Epithelial cell of proximal tubule (primary cell): ENCODE data around the gene CD163L1. TPM values are rescaled to one million over a fixed set of nuclear protein-coding genes. Genes with fewer than 3 reads are reported as not detected.

Experiments used
- DNase-seq: peaks from one replicate; pipeline ENCODE4 v3.0.0-alpha.2; 2011; ENCODE audit warnings: low read depth
- H3K4me3 ChIP-seq: 2 replicates; pipeline ENCODE4 v1.5.1; 2011; ENCODE audit warnings: low read depth, mild to moderate bottlenecking, low read length
- total RNA-seq: library from RNA; depleted of rRNA; stranded (reverse); fragments of >200 nt; gene quantifications from 2 replicates; pipeline ENCODE4 v1.2.3, GENCODE V29; 2015
- TF ChIP-seq, protein P1 (sequence below): conservative IDR thresholded peaks from 2 replicates; pipeline ENCODE4 v1.5.1; 2012; ENCODE audit warnings: low read depth, mild to moderate bottlenecking, low read length

Gene CD163L1
- total RNA-seq, 1 donor from 2014 or later = 0.12 TPM

DNA sequence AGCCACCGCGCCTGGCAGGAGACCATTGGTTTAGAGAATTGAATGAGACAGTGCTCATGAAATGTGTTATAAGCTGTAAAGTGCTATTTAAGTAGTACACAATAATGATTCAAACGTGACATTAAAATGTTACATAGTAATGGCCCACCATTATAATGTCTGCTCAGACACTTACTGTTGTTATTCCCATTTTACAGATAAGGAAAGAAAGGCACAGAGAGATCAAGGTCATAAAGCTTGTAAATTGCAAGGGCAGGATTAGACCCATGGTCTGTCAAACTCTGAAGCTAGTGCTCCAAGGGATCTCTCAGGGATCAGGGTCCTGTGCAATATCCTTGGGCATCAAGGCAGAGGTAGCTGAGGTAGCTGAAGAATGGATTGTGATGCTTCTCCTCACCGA, 133.9 kb downstream of the CD163L1 start:
- DNase-seq = no peak
- TF ChIP-seq, protein P1, sequence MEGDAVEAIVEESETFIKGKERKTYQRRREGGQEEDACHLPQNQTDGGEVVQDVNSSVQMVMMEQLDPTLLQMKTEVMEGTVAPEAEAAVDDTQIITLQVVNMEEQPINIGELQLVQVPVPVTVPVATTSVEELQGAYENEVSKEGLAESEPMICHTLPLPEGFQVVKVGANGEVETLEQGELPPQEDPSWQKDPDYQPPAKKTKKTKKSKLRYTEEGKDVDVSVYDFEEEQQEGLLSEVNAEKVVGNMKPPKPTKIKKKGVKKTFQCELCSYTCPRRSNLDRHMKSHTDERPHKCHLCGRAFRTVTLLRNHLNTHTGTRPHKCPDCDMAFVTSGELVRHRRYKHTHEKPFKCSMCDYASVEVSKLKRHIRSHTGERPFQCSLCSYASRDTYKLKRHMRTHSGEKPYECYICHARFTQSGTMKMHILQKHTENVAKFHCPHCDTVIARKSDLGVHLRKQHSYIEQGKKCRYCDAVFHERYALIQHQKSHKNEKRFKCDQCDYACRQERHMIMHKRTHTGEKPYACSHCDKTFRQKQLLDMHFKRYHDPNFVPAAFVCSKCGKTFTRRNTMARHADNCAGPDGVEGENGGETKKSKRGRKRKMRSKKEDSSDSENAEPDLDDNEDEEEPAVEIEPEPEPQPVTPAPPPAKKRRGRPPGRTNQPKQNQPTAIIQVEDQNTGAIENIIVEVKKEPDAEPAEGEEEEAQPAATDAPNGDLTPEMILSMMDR = no peak
- H3K4me3 ChIP-seq = no peak overlapping the region

Other genes starting within 250 kb of the CD163L1 start
- not detected in 2 replicates for gene ACSM4, start 140.1 kb downstream of the CD163L1 start, total RNA-seq
- gene CD163, start 59.6 kb upstream of the CD163L1 start, total RNA-seq = not detected in 2 replicates
- gene APOBEC1, start 221.8 kb upstream of the CD163L1 start, total RNA-seq = not detected in 2 replicates